ENCODE measurements around the gene HERC4. TPM values are rescaled to one million over a fixed set of nuclear protein-coding genes. Genes with fewer than 3 reads are reported as not detected.
A peak's percentile ranks its signal among the peaks of the same experiment; 100 is the strongest.

HERC4 gene
- total RNA-seq, 1 experiment from 2014 or later = 16.2 TPM

DNA sequence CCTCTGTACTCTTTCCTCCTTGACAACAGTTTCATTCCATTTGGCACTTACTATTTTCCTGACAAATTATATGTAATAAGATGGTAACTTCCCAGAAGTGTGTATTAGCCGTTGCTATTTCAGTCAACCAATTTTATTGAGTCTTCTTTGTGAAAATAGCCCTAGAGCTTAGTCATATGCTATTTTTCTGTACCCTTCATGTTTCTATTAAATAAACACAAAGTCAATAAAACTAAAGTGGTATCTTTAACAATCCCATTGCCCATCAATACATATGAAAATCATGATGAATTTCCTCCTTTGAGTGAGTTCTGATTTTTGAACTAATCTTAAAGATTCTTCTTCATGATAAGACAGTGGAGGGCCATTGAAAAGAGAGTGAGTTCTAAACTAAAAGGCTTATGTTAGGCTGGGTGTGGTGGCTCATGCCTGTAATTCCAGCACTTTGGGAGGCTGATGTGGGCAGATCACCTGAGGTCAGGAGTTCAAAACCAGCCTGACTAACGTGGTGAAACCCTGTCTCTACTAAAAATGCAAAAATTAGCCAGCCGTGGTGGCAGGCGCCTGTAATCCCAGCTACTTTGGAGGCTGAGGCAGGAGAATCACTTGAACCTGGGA is 28.3 kb upstream of the HERC4 start:
- Histone ChIP-seq H3K27me3 (ENCODE audit: control insufficient read depth, insufficient read depth, low read length) (no peaks in the 10 kb centered on the region), H3K36me3 (replicated peaks; ENCODE audit: control insufficient read depth, insufficient read depth, low read length) (no peaks in the 10 kb centered on the region), H3K4me3 (ENCODE audit: insufficient read depth, low read depth, low read length) (no peak overlapping the region)
- no peak for DNase-seq

DNA sequence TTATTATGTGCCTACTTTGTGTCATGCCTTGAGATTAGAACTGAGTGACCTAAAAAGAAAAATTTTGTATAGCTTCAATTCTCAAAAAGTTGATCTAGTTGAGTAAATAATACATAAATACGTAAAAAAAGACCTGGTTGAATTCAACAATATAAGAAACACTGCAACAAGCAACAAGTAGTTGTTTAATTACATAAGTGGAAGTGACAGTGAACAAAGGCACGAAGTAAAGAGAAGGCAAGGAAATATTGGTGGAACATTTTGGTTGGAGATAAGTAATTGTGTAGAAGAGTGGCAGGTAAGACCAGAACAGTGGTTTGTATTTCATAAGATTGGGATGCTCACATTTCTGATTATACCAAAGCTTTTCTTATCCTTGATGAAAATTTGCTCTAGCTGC is 26.0 kb upstream of the HERC4 start:
- Histone ChIP-seq H3K36me3 (replicated peaks; ENCODE audit: control insufficient read depth, insufficient read depth, low read length) (no peaks in the 10 kb centered on the region), H3K4me3 (ENCODE audit: insufficient read depth, low read depth, low read length) (no peak overlapping the region)
- no peak for DNase-seq

DNA sequence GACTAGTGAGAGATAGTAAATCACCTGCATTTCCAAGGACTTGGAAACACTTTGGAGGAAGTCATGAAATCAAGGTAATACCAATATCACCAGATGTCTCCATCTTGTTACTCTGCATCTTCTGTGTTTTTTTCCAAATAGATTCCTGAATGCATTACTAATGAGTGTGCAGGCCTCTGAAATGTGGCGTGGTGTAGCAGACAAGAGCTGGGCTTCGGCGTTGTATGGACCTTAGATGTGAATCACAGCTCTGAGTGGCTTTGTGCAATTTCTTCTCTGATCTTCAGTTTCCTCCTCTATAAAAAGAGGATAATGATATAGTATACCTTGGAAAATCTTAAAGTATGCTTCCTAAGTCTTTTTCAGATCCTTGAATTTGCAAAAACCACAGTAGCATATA is 24.7 kb upstream of the HERC4 start:
- Histone ChIP-seq H3K4me3 (ENCODE audit: insufficient read depth, low read depth, low read length) (no peak overlapping the region), H3K36me3 (replicated peaks; ENCODE audit: control insufficient read depth, insufficient read depth, low read length) (no peaks in the 10 kb centered on the region), H3K27me3 (ENCODE audit: control insufficient read depth, insufficient read depth, low read length) (no peaks in the 10 kb centered on the region)
- no peak for DNase-seq

More for the DNA sequence above, 26.0 kb upstream of the HERC4 start:
- no peaks in the 10 kb centered on the region for H3K27me3 ChIP-seq (ENCODE audit: control insufficient read depth, insufficient read depth, low read length)

DNA sequence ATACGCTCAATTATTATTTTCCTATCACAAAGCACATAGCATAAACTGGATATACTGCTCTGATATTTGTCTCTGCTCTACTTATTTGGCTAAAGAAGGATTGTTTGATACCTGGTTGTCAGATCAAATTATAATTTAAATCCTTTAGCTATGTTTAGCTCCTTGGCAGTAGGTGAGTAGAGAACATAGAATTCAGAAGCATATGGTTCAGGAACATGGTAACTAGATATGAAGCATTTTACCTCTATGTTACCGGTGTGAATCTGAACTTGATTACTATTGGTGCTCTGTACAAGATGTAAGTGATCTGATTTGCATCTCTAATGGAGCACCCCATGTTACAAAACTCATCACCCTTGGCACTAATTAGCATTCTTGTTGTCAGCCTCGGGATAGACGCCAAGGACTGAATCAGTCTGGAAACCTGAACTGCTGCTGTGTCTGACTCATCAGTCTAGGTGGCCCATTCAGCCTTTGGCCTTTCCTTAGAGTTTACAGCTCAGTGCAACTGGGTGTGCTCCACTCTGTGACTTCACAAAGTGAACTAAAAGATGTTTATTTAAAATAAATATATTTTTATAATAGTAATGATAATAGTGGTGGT is 21.9 kb upstream of the HERC4 start:
- H3K4me3 ChIP-seq (ENCODE audit: insufficient read depth, low read depth, low read length) = no peak overlapping the region
- peak; percentile 42 for DNase-seq
- no peaks in the 10 kb centered on the region for H3K36me3 ChIP-seq (replicated peaks; ENCODE audit: control insufficient read depth, insufficient read depth, low read length)
- no peaks in the 10 kb centered on the region for H3K27me3 ChIP-seq (ENCODE audit: control insufficient read depth, insufficient read depth, low read length)

DNA sequence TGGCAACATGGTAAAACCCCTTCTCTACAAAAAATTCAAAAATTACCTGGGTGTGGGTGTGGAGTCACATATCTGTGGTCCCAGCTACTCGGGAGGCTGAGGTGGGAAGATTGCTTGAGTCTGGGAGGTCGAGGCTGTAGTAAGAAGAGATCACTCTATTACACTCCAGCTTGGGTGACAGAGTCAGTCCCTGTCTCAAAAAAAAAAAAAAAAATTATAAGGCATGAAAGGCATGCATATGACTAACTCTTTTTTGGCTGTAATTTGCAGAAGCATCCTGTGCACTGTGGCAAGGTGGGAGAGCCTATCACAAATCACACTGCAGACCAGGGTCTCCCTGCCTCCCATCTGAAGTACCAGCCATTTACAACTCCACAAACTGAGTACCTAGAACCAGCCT is 20.1 kb upstream of the HERC4 start:
- DNase-seq = no peak
- H3K36me3 ChIP-seq (replicated peaks; ENCODE audit: control insufficient read depth, insufficient read depth, low read length) = no peaks in the 10 kb centered on the region
- H3K27me3 ChIP-seq (ENCODE audit: control insufficient read depth, insufficient read depth, low read length) = no peaks in the 10 kb centered on the region
- no peak overlapping the region for H3K4me3 ChIP-seq (ENCODE audit: insufficient read depth, low read depth, low read length)

DNA sequence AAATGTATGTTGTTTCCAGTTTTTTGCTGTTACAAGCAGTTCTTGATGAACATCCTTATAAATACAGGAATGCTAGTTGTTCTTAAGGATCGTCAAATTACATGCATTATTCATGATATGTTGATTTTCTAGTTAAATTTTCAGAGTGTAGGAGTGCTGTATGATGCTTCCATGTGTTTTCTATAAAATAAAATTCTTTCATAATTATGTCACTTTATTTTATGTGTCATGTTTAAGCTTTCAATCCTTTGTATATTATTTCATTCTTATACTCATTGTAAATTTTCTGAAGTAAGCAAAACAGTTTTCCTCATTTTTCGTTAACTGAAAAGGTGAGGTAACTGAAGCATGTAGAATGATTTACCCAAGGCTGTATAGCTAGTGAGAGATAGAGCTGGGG is 17.4 kb upstream of the HERC4 start:
- DNase-seq = no peak
- no peak overlapping the region for H3K4me3 ChIP-seq (ENCODE audit: insufficient read depth, low read depth, low read length)
- no peaks in the 10 kb centered on the region for H3K27me3 ChIP-seq (ENCODE audit: control insufficient read depth, insufficient read depth, low read length)
- no peaks in the 10 kb centered on the region for H3K36me3 ChIP-seq (replicated peaks; ENCODE audit: control insufficient read depth, insufficient read depth, low read length)

DNA sequence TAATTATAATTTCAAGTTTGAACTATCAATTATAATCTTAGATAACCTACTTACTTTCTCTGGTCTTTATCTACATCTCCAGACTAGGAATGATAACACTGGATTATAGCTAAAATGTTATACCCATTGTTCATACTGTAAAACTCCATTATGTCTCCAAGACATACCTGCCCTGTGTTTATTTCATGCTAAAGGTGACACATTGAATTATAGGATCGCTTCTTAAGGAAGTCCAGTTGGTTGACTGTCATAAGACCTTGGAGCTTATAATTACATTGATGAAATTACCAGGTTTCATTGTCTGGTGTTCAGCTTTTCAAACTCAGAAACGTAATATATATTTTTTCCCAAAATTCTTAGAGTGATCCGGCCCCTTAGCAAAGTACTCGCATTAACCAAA is 15.5 kb upstream of the HERC4 start:
- DNase-seq = no peak
- Histone ChIP-seq H3K36me3 (replicated peaks; ENCODE audit: control insufficient read depth, insufficient read depth, low read length) (no peaks in the 10 kb centered on the region), H3K27me3 (ENCODE audit: control insufficient read depth, insufficient read depth, low read length) (no peaks in the 10 kb centered on the region), H3K4me3 (ENCODE audit: insufficient read depth, low read depth, low read length) (no peak overlapping the region)

DNA sequence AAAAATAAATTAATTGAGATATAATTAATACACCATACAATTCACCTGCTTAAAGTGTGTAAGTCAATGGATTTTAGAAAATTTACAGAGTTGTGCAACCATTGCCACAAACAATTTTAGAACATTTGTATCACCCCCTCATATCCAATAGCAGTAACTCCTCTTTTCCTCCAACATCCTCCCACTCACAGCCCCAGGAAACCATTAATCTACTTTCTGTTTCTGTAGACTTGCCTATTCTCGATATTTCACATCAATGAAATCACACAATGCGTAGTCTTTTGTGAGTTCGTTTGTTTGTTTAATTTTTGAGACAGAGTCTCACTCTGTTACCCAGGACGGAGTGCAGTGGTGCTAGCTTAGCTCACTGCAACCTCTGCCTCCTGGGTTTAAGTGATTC is 13.7 kb upstream of the HERC4 start:
- Histone ChIP-seq H3K4me3 (ENCODE audit: insufficient read depth, low read depth, low read length) (no peak overlapping the region), H3K36me3 (replicated peaks; ENCODE audit: control insufficient read depth, insufficient read depth, low read length) (no peaks in the 10 kb centered on the region), H3K27me3 (ENCODE audit: control insufficient read depth, insufficient read depth, low read length) (no peaks in the 10 kb centered on the region)
- no peak for DNase-seq

DNA sequence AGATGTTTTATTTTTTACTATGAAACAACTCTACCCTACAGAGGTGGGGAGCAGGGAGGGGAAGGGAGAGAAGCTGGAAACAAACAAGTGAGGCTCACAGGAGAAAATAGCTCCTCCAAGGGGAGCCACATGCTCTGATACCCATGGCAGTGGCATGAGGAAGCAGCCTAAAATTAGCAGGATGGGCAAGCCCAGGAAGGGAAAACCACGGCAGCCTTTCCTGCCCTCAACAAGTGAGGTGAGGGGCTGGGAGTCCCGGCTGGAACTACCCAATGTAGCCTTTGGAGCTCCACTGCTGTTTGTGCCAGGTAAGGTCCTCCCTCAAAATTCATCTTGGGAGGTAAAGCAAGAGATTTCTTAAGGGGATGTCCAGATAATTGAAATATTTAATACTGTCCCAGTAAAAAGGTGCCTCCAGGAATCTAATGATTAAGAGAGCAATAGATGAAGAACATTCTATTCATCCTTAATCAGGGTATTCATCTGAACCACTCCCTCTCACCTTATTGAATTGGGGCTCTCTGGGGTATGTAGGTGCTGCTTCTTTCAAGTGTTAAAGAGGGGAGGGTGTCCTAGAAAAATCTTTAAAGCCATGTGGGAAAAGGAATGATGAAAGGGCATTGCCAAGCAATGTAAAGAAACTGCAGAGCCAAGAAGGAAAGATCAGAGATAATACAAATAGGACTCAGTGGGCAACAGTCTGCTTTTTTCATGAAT is 12.8 kb upstream of the HERC4 start:
- Histone ChIP-seq H3K27me3 (ENCODE audit: control insufficient read depth, insufficient read depth, low read length) (no peaks in the 10 kb centered on the region), H3K4me3 (ENCODE audit: insufficient read depth, low read depth, low read length) (no peak overlapping the region), H3K36me3 (replicated peaks; ENCODE audit: control insufficient read depth, insufficient read depth, low read length) (no peaks in the 10 kb centered on the region)
- peak; percentile 30 for DNase-seq

DNA sequence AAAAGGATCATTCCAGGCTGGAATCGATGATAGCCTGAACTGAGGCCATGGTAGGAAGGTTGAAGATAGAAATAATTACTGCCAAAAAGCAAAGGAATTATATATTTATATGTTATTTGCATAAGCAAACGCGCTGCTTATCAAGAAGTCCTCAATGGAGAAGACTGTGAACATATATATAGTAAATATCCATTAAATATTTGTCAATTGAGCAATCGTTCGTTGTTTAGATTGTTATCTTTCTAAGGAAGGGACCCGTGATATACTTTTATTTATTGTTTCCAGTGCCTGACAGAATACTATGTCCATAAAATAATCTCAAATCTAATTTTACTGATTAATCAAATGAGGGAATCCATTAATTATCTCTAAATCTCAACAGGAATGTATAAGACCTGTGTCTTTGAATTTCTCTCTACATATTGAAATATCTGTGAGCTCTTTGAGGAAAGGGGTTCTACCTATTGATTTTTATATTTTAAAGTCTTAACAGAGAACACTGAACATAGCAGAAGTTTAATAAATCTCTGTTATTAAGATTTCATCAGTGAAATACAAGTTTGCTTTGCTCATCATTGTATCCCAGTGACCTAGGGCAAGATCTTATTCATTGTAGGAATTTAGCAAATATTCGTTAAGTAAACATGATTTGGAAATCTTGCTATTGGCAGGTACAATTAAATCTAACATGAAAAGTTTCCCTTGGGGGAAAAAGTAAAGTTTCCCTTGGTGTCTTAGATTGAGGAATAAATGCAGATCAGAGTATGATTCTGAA is 12.0 kb upstream of the HERC4 start:
- no peak for DNase-seq
- no peaks in the 10 kb centered on the region for H3K36me3 ChIP-seq (replicated peaks; ENCODE audit: control insufficient read depth, insufficient read depth, low read length)
- H3K27me3 ChIP-seq (ENCODE audit: control insufficient read depth, insufficient read depth, low read length) = no peaks in the 10 kb centered on the region
- no peak overlapping the region for H3K4me3 ChIP-seq (ENCODE audit: insufficient read depth, low read depth, low read length)

DNA sequence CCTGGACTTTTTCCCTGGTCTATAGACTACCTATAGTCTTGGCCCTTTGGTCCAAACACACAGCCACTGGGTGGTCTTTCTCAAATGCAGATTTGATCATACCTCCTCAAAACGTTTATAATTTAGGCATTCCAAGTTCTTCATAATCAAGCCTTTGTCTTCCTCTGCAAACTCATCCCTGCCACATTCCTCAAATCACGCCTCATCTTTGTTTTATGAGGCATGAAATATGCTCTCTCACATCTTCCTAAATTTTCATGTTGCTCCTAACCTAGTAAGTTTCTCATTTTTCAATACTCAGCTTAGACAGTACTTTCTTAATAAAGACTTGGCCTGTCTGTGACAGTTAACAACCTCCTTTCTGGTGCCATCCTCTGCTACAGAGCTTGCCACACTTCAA is 10.9 kb upstream of the HERC4 start:
- no peak for DNase-seq
- Histone ChIP-seq H3K4me3 (ENCODE audit: insufficient read depth, low read depth, low read length) (no peak overlapping the region), H3K27me3 (ENCODE audit: control insufficient read depth, insufficient read depth, low read length) (no peaks in the 10 kb centered on the region), H3K36me3 (replicated peaks; ENCODE audit: control insufficient read depth, insufficient read depth, low read length) (no peaks in the 10 kb centered on the region)

DNA sequence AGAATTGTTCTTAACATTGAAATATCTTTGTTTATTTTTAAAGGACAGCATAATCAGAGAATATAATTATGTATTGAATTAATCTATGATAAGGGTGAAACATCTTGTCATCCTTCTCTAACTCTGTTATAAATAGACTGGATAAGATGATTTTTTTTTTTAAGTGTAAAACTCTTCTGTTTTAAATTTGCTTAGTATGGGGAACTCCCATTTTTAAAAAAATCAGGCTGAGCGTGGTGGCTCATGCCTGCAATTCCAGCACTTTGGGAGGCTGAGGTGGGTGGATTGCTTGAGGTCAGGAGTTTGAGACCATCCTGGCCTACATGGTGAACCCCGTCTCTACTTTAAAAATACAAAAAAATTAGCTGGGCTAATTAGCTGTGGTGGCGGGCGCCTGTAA is 9.4 kb upstream of the HERC4 start:
- Histone ChIP-seq H3K27me3 (ENCODE audit: control insufficient read depth, insufficient read depth, low read length) (no peaks in the 10 kb centered on the region), H3K36me3 (replicated peaks; ENCODE audit: control insufficient read depth, insufficient read depth, low read length) (no peaks in the 10 kb centered on the region), H3K4me3 (ENCODE audit: insufficient read depth, low read depth, low read length) (no peak overlapping the region)
- DNase-seq = no peak

DNA sequence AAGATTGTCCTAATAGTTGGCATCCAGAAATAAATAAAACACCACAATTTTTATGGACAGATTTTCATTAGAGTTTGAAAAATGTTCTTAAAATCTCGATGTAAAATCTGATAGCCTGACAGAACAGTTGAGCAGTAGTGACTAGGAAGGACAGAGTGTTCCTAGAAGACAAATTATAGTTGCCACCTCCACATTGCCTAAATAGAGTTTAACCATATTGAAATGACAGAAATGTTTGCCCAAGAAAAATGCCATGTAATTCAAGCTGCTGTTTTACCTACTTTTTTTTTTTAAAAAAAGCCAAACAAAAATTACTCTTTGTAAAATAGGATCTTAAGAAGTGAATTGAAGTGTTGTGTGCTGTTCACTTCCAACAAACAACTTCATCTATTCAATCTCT is 8.9 kb upstream of the HERC4 start:
- DNase-seq = no peak
- Histone ChIP-seq H3K4me3 (ENCODE audit: insufficient read depth, low read depth, low read length) (no peak overlapping the region), H3K27me3 (ENCODE audit: control insufficient read depth, insufficient read depth, low read length) (no peaks in the 10 kb centered on the region), H3K36me3 (replicated peaks; ENCODE audit: control insufficient read depth, insufficient read depth, low read length) (no peaks in the 10 kb centered on the region)

DNA sequence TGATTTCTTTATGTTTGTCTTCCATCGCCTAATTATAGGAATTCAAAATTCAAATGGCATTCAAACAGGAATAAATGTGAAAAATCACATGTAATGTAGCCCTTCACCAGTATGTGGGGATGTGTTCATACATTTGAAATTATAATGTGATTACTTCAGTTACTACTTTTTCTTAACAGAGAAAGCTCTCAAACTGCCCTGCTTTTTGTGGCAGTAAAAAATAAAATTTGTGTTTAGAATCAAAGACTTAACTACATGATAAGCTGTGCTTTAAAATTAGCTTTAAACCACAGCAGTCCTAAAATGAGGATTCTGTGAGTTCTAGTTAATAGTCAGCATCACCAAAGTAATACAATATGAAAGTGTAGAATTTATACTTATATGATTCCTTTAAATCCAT is 7.8 kb upstream of the HERC4 start:
- Histone ChIP-seq H3K4me3 (ENCODE audit: insufficient read depth, low read depth, low read length) (no peak overlapping the region), H3K36me3 (replicated peaks; ENCODE audit: control insufficient read depth, insufficient read depth, low read length) (no peaks in the 10 kb centered on the region), H3K27me3 (ENCODE audit: control insufficient read depth, insufficient read depth, low read length) (no peaks in the 10 kb centered on the region)
- DNase-seq = no peak

DNA sequence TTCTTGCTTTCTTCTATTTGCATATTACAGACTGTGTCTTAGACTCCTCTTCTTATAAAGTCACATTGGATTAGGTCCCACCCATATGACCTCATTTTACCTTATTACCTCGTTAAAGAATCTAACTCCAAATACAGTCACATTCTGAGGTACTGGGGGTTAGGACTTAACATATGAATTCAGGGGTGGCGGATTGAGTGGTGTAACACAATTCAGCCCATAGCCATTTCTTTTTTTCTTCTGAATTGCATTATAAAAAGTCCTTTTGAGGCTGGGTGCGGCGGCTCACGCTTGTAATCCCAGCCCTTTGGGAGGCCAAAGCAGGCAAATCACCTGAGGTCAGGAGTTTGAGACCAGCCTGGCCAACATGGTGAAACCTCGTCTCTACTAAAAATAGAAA is 6.8 kb upstream of the HERC4 start:
- Histone ChIP-seq H3K4me3 (ENCODE audit: insufficient read depth, low read depth, low read length) (no peak overlapping the region), H3K27me3 (ENCODE audit: control insufficient read depth, insufficient read depth, low read length) (no peaks in the 10 kb centered on the region), H3K36me3 (replicated peaks; ENCODE audit: control insufficient read depth, insufficient read depth, low read length) (no peaks in the 10 kb centered on the region)
- no peak for DNase-seq
